T-helper 1 cell treated with Interleukin-12 subunit alpha and Interleukin-12 subunit beta and Interleukin-4 antibody, amounts not matched to agents 30 ng/mL and 1 ng/mL, for 36 hours (primary cell): ENCODE results near the gene BRWD1. TPM values are rescaled to one million over a fixed set of nuclear protein-coding genes. Genes with fewer than 3 reads are reported as not detected.
"Not testable (repeated sequence)": the region's sequence is repeated elsewhere in the genome, so short reads cannot be mapped to it uniquely, and the experiment has no call there.

Experiments used
- intact Hi-C: fragments of 100-400 bp; cut with micrococcal nuclease; formaldehyde crosslinking; loops from one replicate; pipeline ENCODE4 v1.15.1; 2024
- total RNA-seq: library from RNA; stranded (reverse); gene quantifications from 2 replicates; pipeline ENCODE4 v1.2.3, GENCODE V29; 2022

The BRWD1 gene
- total RNA-seq, 1 donor from 2014 or later: 40.5 TPM

- intact Hi-C loops: no loop called here
Observed at GRCh38 chr21:39296891-39297290, 16.5 kb downstream of the BRWD1 start.

GRCh38 chr21:39288987-39289386 is 24.4 kb downstream of the BRWD1 start:
- intact Hi-C loops: no loop called here

GRCh38 chr21:39282911-39283310 is 30.5 kb downstream of the BRWD1 start:
- intact Hi-C loops: no loop called here

GRCh38 chr21:39281853-39282252 is 31.6 kb downstream of the BRWD1 start:
- intact Hi-C loops: no loop called here

GRCh38 chr21:39281207-39281606 is 32.2 kb downstream of the BRWD1 start:
- intact Hi-C loops: no loop called here

- intact Hi-C loops: no loop called here
Observed at GRCh38 chr21:39269620-39270019, 43.8 kb downstream of the BRWD1 start.

- intact Hi-C loops: no loop called here
Observed at GRCh38 chr21:39265603-39266002, 47.8 kb downstream of the BRWD1 start.

GRCh38 chr21:39263372-39263771 is 50.1 kb downstream of the BRWD1 start:
- intact Hi-C loops: no loop called here

- intact Hi-C loops: no loop called here
Observed at GRCh38 chr21:39258207-39258606, 55.2 kb downstream of the BRWD1 start.

GRCh38 chr21:39251326-39251725 is 62.1 kb downstream of the BRWD1 start:
- intact Hi-C loops: no loop called here

DNA sequence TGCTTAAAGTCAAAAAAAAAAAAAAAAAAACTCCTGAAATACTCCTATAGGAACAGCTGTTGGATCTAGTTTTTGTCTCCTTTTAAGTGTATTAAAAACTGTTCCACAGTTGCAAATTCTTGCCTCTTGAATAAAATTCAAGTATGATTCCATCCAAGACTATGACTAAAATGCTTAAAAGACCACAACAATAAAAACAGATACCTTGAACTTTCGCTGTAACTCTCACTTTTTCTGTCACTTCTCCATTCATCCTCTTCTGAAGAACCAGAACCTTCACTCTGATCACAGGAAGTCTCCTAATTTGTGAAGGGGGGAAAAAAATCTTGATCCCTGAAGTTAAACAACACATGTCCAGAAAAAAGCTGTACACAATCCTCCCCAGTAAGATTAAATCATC is 75.2 kb downstream of the BRWD1 start:
- intact Hi-C loops: no loop called here

- intact Hi-C loops: no loop called here
Observed at GRCh38 chr21:39232861-39233291, 80.6 kb downstream of the BRWD1 start.

DNA sequence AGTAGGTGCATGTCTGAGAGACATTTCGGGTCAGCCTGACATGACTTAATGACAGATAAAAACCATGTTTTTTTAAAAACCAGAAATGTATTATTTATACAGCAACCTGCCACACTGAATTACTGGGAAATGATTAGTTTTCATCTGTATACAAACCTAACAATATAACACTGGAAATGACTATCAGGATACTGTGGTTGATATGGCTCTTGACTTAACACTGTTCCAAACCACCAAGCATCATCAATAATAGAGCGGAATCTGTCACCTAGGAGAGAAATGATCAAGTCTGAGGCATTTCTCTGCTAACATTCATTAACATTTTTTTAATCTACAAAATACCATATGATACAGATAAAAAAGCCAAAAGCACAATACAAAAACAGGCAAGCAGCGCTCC is 88.5 kb downstream of the BRWD1 start:
- intact Hi-C loops: no loop called here

DNA sequence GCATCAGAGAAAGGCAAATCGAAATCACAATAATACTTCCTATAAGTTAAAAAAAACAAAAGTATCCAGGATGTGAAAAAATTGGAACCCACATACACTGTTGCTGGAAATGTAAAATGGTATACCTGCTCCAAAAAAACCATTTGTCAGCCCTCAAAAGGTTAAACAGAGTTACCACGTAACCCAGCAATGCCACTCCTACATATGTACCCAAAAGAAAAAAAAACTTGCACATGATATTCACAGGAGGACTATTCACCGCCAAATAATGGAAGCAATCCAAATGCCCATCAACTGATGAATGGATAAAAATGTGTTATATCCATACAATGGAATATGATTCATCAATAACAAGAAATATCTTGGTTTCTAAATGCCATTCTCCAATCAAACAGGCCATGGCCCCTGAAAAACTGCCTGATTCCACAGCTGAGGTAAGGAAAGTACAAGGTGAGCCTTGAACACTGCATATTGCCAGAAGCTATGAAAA is 91.4 kb downstream of the BRWD1 start:
- intact Hi-C loops: no loop called here

DNA sequence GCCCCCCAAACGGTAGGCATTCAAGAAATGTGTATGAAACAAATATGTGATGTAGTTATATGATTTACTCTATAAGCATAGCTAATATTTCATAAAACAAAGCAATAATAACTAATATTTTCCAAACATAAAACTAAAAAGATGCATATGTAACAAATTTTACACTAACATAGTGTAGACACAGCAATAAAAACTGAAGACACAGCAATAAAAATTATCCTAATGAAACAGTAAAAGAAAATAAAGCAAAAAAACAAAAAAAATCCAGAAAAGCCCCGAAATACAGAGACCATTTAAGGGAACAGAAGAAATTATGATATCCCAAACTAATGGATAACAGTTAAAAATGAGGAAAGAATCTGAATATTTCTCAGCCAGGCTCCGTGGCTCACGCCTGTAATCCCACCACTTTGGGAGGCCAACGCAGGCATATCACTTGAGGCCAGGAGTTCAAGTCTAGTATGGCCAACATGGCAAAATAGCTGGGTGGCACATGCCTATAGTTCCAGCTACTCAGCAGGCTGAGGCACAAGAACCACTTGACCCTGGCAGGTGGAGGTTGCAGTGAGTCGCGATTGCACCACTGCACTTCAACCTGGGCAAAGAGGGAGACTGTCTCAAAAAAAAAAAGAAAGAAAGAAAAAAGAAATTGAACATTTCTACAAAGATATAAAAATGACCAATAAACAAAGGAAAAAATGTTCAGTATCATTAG is 92.0 kb downstream of the BRWD1 start:
- intact Hi-C loops: no loop called here

GRCh38 chr21:39220875-39221274 is 92.6 kb downstream of the BRWD1 start:
- intact Hi-C loops: not testable (repeated sequence)

DNA sequence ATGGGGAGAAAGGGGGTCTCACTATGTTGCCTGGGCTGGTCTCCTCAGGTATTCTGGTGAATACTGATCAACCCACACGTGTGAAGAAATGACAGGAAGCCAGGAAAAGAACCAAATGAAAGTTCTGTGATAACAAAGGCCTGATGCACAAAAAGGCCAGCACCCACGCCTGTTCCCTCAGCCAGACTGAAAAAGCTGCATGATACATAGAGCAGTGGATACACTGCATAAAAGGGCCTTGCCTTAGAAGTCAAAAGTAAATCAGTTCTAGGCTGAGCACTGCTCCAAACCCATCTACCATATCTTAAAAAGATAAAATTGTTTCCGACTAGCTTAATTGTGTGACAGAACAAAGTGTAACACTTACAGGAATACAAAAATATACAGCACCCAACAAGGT is 93.3 kb downstream of the BRWD1 start:
- intact Hi-C loops: no loop called here

- intact Hi-C loops: no loop called here
Observed at GRCh38 chr21:39218082-39218409, 95.4 kb downstream of the BRWD1 start.

GRCh38 chr21:39217356-39218081 is 95.9 kb downstream of the BRWD1 start:
- intact Hi-C loops: no loop called here

DNA sequence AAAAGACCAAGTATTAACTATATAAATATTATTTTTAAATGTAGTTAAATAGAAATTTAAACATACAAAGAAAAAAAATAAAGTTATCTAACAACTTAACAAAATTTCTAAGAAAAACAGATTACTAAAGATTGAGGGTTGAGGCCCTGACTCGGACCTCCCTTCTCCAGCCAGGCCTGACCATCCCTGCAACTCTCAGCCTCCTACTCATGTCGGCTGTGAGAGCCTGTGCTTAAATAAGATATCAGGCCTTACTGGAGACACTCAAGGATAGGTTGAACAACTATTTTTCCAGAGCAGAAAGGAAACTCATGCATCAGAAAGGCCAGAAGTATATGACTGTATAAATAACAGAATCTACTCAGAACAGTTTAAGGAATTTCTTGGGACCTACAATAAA is 97.1 kb downstream of the BRWD1 start:
- intact Hi-C loops: no loop called here

DNA sequence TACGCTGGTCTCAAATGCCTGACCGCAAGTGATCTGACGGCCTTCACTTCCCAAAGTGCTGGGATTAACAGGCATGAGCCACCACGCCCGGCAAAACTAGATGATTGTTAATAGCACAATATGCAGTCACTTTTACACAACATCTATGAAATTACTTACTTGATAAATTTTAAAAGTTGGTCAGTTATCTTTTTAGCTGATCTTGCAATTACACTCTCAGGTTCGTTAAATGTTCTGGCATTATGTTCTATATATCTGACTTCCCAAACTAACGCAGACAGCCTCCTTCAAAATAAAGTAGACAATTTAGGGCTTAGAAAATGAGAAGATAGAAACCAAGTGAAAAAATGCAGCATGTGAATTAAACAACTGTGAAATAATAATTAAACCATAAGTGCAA is 98.4 kb downstream of the BRWD1 start:
- intact Hi-C loops: no loop called here

DNA sequence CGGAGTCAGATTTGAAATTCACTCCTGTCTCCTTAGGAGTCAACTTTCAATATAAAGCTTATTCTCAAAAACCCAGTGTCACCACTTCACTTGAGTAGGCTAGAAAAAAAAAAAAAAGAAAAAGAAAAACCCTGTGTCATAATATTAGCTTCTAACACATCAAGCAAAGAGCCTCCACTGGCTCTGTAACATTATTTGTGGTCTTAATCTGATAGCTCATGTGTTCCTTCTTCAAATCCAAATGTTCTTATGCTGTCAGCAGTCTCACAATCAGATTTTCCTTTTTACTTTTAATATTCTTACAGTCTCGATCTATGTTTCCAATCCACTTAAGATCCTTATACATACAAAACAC is 104.1 kb downstream of the BRWD1 start:
- intact Hi-C loops: no loop called here
